K562 (cell line): ENCODE measurements around the gene ZNF831. TPM values are rescaled to one million over a fixed set of nuclear protein-coding genes. Genes with fewer than 3 reads are reported as not detected.

Source experiments
- polyA plus RNA-seq, 8 experiments: library from polyadenylated mRNA; depleted of rRNA in 4 of 8; stranded (reverse) in 5 of 8; unstranded in 3 of 8; fragments of >200 nt; fragmentation: Nextera tagmentation in 2 of 8; fragmentation: Illumina TruSeq in 1 of 8; extraction: Ambion mirVana in 2 of 8; extraction: Trizol in 1 of 8; gene quantifications; 2 replicates each; pipeline versions ENCODE4 v1.2.1 to v1.2.3, GENCODE V29; 2011 to 2014; ENCODE audit warnings: inconsistent platforms in 1 of 8, missing spikeins in 1 of 8
- total RNA-seq, 7 experiments: library from RNA; depleted of rRNA in 6 of 7; stranded (reverse); fragments of >200 nt in 6 of 7; fragmentation: Illumina TruSeq in 2 of 7; extraction: Trizol in 2 of 7; gene quantifications; 2 replicates each; pipeline versions ENCODE4 v1.2.1 to v1.2.3, GENCODE V29; 2011 to 2021; ENCODE audit warnings: low replicate concordance in 1 of 7
- TF ChIP-seq, protein P1 (sequence below), 2 experiments: fragments of 450-650 bp; formaldehyde crosslinking in 1 of 2; IDR thresholded peaks; 2 replicates each; pipeline versions ENCODE4 v1.4.0 to v1.6.1; 2014 to 2020; ENCODE audit warnings: mild to moderate bottlenecking in 2 of 2, borderline replicate concordance in 1 of 2, low read depth in 1 of 2

ZNF831 gene
- total and polyA plus RNA-seq, 9 of the 15 experiments (the other 6 are each of a cell fraction or from before 2014, with no cell fraction given) = not detected

GRCh38 chr20:59207742-59208357 lies 44.2 kb downstream of the ZNF831 start (continued):
- TF ChIP-seq, protein P1, sequence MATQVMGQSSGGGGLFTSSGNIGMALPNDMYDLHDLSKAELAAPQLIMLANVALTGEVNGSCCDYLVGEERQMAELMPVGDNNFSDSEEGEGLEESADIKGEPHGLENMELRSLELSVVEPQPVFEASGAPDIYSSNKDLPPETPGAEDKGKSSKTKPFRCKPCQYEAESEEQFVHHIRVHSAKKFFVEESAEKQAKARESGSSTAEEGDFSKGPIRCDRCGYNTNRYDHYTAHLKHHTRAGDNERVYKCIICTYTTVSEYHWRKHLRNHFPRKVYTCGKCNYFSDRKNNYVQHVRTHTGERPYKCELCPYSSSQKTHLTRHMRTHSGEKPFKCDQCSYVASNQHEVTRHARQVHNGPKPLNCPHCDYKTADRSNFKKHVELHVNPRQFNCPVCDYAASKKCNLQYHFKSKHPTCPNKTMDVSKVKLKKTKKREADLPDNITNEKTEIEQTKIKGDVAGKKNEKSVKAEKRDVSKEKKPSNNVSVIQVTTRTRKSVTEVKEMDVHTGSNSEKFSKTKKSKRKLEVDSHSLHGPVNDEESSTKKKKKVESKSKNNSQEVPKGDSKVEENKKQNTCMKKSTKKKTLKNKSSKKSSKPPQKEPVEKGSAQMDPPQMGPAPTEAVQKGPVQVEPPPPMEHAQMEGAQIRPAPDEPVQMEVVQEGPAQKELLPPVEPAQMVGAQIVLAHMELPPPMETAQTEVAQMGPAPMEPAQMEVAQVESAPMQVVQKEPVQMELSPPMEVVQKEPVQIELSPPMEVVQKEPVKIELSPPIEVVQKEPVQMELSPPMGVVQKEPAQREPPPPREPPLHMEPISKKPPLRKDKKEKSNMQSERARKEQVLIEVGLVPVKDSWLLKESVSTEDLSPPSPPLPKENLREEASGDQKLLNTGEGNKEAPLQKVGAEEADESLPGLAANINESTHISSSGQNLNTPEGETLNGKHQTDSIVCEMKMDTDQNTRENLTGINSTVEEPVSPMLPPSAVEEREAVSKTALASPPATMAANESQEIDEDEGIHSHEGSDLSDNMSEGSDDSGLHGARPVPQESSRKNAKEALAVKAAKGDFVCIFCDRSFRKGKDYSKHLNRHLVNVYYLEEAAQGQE (IDR thresholded peaks at IDR 0.05; ENCODE audit: borderline replicate concordance) = peak; percentile 67
- TF ChIP-seq, protein P1 (CRISPR knock-in tag; IDR thresholded peaks at IDR 0.05; ENCODE audit: low read depth) = no peak
